HG02678 (cell line): ENCODE results near the gene MYO18A.
"Not testable (repeated sequence)": the region's sequence is repeated elsewhere in the genome, so short reads cannot be mapped to it uniquely, and the experiment has no call there.

ENCODE experiments used
- ATAC-seq: cut with Tn5 transposase; IDR thresholded peaks from one replicate; pipeline ENCODE4 v1.9.1; 2021; ENCODE audit warnings: mild to moderate bottlenecking, moderate library complexity; ENCODE audit not compliant: unreplicated experiment

MYO18A gene

GRCh38 chr17:29196769-29197515, 16.7 kb upstream of the MYO18A start:
- ATAC-seq = no peak

- ATAC-seq = no peak
Measured at GRCh38 chr17:29195465-29196081, 15.4 kb upstream of the MYO18A start.

GRCh38 chr17:29194669-29195068, 14.5 kb upstream of the MYO18A start:
- ATAC-seq = no peak

- no peak for ATAC-seq
Measured at GRCh38 chr17:29193146-29193545, 12.9 kb upstream of the MYO18A start.

- ATAC-seq = no peak
Measured at GRCh38 chr17:29190592-29191207, 10.5 kb upstream of the MYO18A start.

GRCh38 chr17:29190039-29190438, 9.8 kb upstream of the MYO18A start:
- no peak for ATAC-seq

- no peak for ATAC-seq
Measured at GRCh38 chr17:29189355-29189754, 9.2 kb upstream of the MYO18A start.

- no peak for ATAC-seq
Measured at GRCh38 chr17:29181226-29181625, 1.0 kb upstream of the MYO18A start.

- ATAC-seq = no peak
Measured at GRCh38 chr17:29180788-29181160, 576 bp upstream of the MYO18A start.

GRCh38 chr17:29179232-29180033, 765 bp downstream of the MYO18A start:
- ATAC-seq = no peak

- ATAC-seq = no peak
Measured at GRCh38 chr17:29178750-29179231, 1.4 kb downstream of the MYO18A start.

GRCh38 chr17:29177871-29178749, 2.1 kb downstream of the MYO18A start:
- no peak for ATAC-seq

GRCh38 chr17:29177541-29177870, 2.7 kb downstream of the MYO18A start:
- ATAC-seq = no peak

- ATAC-seq = peak; percentile 51
Measured at GRCh38 chr17:29176558-29177351, 3.4 kb downstream of the MYO18A start.

- ATAC-seq = no peak
Measured at GRCh38 chr17:29175349-29175748, 4.8 kb downstream of the MYO18A start.

- no peak for ATAC-seq
Measured at GRCh38 chr17:29172589-29172988, 7.6 kb downstream of the MYO18A start.

- ATAC-seq = no peak
Measured at GRCh38 chr17:29170682-29171081, 9.5 kb downstream of the MYO18A start.

GRCh38 chr17:29169806-29170591, 10.2 kb downstream of the MYO18A start:
- no peak for ATAC-seq

- ATAC-seq = not testable (repeated sequence)
Measured at GRCh38 chr17:29168759-29169126, 11.5 kb downstream of the MYO18A start.
